GM21381 (cell line): ENCODE data around the gene GATAD2A.

Experiments
- ATAC-seq: cut with Tn5 transposase; IDR thresholded peaks from one replicate; pipeline ENCODE4 v1.9.1; 2021; ENCODE audit warnings: mild to moderate bottlenecking, moderate library complexity; ENCODE audit not compliant: unreplicated experiment

The GATAD2A gene

GRCh38 chr19:19420570-19421298, 15.3 kb downstream of the GATAD2A start:
- no peak for ATAC-seq

- no peak for ATAC-seq
Measured at GRCh38 chr19:19421299-19421696, 15.8 kb downstream of the GATAD2A start.

GRCh38 chr19:19422156-19422555, 16.7 kb downstream of the GATAD2A start:
- no peak for ATAC-seq

- no peak for ATAC-seq
Measured at GRCh38 chr19:19423322-19423721, 17.8 kb downstream of the GATAD2A start.

GRCh38 chr19:19425170-19425875, 19.8 kb downstream of the GATAD2A start:
- ATAC-seq, result no peak

- no peak for ATAC-seq
Measured at GRCh38 chr19:19426216-19426615, 20.7 kb downstream of the GATAD2A start.

- ATAC-seq, result no peak
Measured at GRCh38 chr19:19426799-19427198, 21.3 kb downstream of the GATAD2A start.

GRCh38 chr19:19427302-19427701, 21.8 kb downstream of the GATAD2A start:
- no peak for ATAC-seq

GRCh38 chr19:19427944-19428343, 22.5 kb downstream of the GATAD2A start:
- ATAC-seq, result no peak

- ATAC-seq, result no peak
Measured at GRCh38 chr19:19428746-19429145, 23.3 kb downstream of the GATAD2A start.

GRCh38 chr19:19429361-19429760, 23.9 kb downstream of the GATAD2A start:
- no peak for ATAC-seq

GRCh38 chr19:19432732-19433131, 27.3 kb downstream of the GATAD2A start:
- ATAC-seq, result no peak

GRCh38 chr19:19433666-19434213, 28.3 kb downstream of the GATAD2A start:
- no peak for ATAC-seq

- ATAC-seq, result no peak
Measured at GRCh38 chr19:19434483-19435045, 29.1 kb downstream of the GATAD2A start.

- ATAC-seq, result no peak
Measured at GRCh38 chr19:19436137-19436691, 30.7 kb downstream of the GATAD2A start.

- no peak for ATAC-seq
Measured at GRCh38 chr19:19438366-19439175, 33.1 kb downstream of the GATAD2A start.

GRCh38 chr19:19439176-19439482, 33.7 kb downstream of the GATAD2A start:
- ATAC-seq, result no peak

- no peak for ATAC-seq
Measured at GRCh38 chr19:19443283-19443682, 37.8 kb downstream of the GATAD2A start.

GRCh38 chr19:19443902-19444680, 38.6 kb downstream of the GATAD2A start:
- ATAC-seq, result no peak

GRCh38 chr19:19444681-19445155, 39.2 kb downstream of the GATAD2A start:
- no peak for ATAC-seq
